ENCODE data around the gene HAL. TPM values are rescaled to one million over a fixed set of nuclear protein-coding genes. Genes with fewer than 3 reads are reported as not detected.

The HAL gene
- total and polyA plus RNA-seq, 4 donors = 62.4 to 174 (median 119) TPM

GRCh38 chr12:95997276-95997675, 1.1 kb upstream of the HAL start (continued):
- TF ChIP-seq CTCF (IDR thresholded peaks at IDR 0.05; ENCODE audit: low read depth, low read length, missing input control) = no peak
- TF ChIP-seq NR2F2 (IDR thresholded peaks at IDR 0.05) = no peak
- TF ChIP-seq MAX (IDR thresholded peaks at IDR 0.05) = no peak

- 53% methylated on average over 29 of the region's 29 CpGs for WGBS
- H3K36me3 ChIP-seq (ENCODE audit: control insufficient read depth in 4 of 4, insufficient read depth in 3 of 4, low read depth in 1 of 4, low read length in 3 of 4) = peaks cover 0 to 28% (median 14%) of the 10 kb centered on the region in 4 donors
- TF ChIP-seq HNF4A (conservative IDR thresholded peaks at IDR 0.05) = no peak
- no peak for TF ChIP-seq FOXA1 (IDR thresholded peaks at IDR 0.05)
- no peak for TF ChIP-seq CTCF (IDR thresholded peaks at IDR 0.05; ENCODE audit: low read depth, low read length, missing input control)
- TF ChIP-seq NR2F2 (IDR thresholded peaks at IDR 0.05) = no peak
- TF ChIP-seq ATF3 (IDR thresholded peaks at IDR 0.05) = no peak
- peak; percentile 39 for TF ChIP-seq TAF1 (conservative IDR thresholded peaks at IDR 0.05)
- peaks cover 7 to 42% (median 19%) of the 10 kb centered on the region in 4 donors for H3K4me1 ChIP-seq (ENCODE audit: control insufficient read depth in 4 of 4, insufficient read depth in 4 of 4, low read length in 3 of 4)
- DNase-seq (ENCODE audit: low spot score) = no peak
- H3K9me3 ChIP-seq (ENCODE audit: control insufficient read depth in 4 of 4, low read length in 3 of 4) = no peaks in the 10 kb centered on the region
- H3K9ac ChIP-seq (ENCODE audit: low read depth in 1 of 2, low read length in 2 of 2) = peak overlapping the region in 1 of 2 donors; percentile 33
- H3K4me3 ChIP-seq (ENCODE audit: low read depth in 1 of 3, low read length in 3 of 3) = peak overlapping the region; percentile 34 to 75 (median 56)
- H3K27ac ChIP-seq (ENCODE audit: low read depth in 1 of 2, low read length in 2 of 2) = peak overlapping the region; percentile 79 to 84
- H3K27me3 ChIP-seq (ENCODE audit: control insufficient read depth in 4 of 4, insufficient read depth in 4 of 4, low read length in 3 of 4) = no peaks in the 10 kb centered on the region
These were observed 709 bp downstream of the HAL start for GRCh38 chr12:95995238-95996031.

- peaks cover 0 to 33% (median 22%) of the 10 kb centered on the region in 4 donors for H3K36me3 ChIP-seq (ENCODE audit: control insufficient read depth in 4 of 4, insufficient read depth in 3 of 4, low read depth in 1 of 4, low read length in 3 of 4)
- WGBS = 80% methylated on average over 5 of the region's 5 CpGs
- H3K4me1 ChIP-seq (ENCODE audit: control insufficient read depth in 4 of 4, insufficient read depth in 4 of 4, low read length in 3 of 4) = peaks cover 7 to 42% (median 19%) of the 10 kb centered on the region in 4 donors
- H3K4me3 ChIP-seq (ENCODE audit: low read depth in 1 of 3, low read length in 3 of 3) = peak overlapping the region; percentile 34 to 75 (median 56)
- H3K9me3 ChIP-seq (ENCODE audit: control insufficient read depth in 4 of 4, low read length in 3 of 4) = no peaks in the 10 kb centered on the region
- H3K9ac ChIP-seq (ENCODE audit: low read depth in 1 of 2, low read length in 2 of 2) = no peak overlapping the region
- H3K27me3 ChIP-seq (ENCODE audit: control insufficient read depth in 4 of 4, insufficient read depth in 4 of 4, low read length in 3 of 4) = no peaks in the 10 kb centered on the region
- peak overlapping the region in 1 of 2 donors; percentile 84 for H3K27ac ChIP-seq (ENCODE audit: low read depth in 1 of 2, low read length in 2 of 2)
- no peak for DNase-seq (ENCODE audit: low spot score)
- TF ChIP-seq ATF3 (IDR thresholded peaks at IDR 0.05) (no peak), CTCF (IDR thresholded peaks at IDR 0.05; ENCODE audit: low read depth, low read length, missing input control) (no peak), RAD21 (IDR thresholded peaks at IDR 0.05) (no peak), FOXA2 (IDR thresholded peaks at IDR 0.05) (no peak), SP1 (IDR thresholded peaks at IDR 0.05) (no peak), ZBTB33 (IDR thresholded peaks at IDR 0.05) (no peak), REST (IDR thresholded peaks at IDR 0.05) (no peak), FOXA1 (IDR thresholded peaks at IDR 0.05) (no peak), HNF4G (IDR thresholded peaks at IDR 0.05) (no peak), YY1 (IDR thresholded peaks at IDR 0.05) (no peak), MAX (IDR thresholded peaks at IDR 0.05) (no peak), TAF1 (conservative IDR thresholded peaks at IDR 0.05) (no peak)
These were observed 1.7 kb downstream of the HAL start for GRCh38 chr12:95994476-95994875.
